Fibroblast of villous mesenchyme (primary cell): Measurements from ENCODE around the gene NTHL1. TPM values are rescaled to one million over a fixed set of nuclear protein-coding genes. Genes with fewer than 3 reads are reported as not detected.

Experiments
- DNase-seq: peaks from one replicate; pipeline ENCODE4 v3.0.0-alpha.2; 2010; ENCODE audit warnings: low read depth
- H3K4me3 ChIP-seq: 2 replicates; pipeline ENCODE4 v1.5.1; 2011; ENCODE audit warnings: low read depth, mild to moderate bottlenecking, low read length
- CTCF ChIP-seq: IDR thresholded peaks from 2 replicates; pipeline ENCODE4 v1.5.1; 2012; ENCODE audit warnings: low read depth, mild to moderate bottlenecking, low read length; ENCODE audit not compliant: insufficient read depth
- total RNA-seq: library from RNA; depleted of rRNA; stranded (reverse); fragments of >200 nt; gene quantifications from 2 replicates; pipeline ENCODE4 v1.2.3, GENCODE V29; 2012

NTHL1 gene
- total RNA-seq, 1 donor, result 25.5 TPM

DNA sequence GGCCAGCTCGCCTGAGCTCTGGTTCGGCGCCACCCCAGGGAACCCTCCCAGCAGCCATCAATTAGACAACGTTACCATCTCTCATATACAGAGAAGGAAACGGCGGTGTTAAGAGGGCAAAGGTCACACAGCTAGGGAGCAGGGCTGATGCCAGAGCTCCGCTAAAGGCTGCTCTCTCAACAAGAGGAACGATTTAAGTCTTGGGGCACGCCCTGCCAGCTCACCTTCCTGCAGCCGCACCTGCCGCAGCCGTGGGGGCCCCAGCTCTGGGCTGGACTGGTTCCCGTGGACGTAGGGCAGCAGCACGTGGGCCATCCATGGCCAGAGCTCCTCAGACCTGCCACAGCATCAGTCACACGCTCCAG lies 44.6 kb upstream of the NTHL1 start:
- no peak for TF ChIP-seq CTCF

DNA sequence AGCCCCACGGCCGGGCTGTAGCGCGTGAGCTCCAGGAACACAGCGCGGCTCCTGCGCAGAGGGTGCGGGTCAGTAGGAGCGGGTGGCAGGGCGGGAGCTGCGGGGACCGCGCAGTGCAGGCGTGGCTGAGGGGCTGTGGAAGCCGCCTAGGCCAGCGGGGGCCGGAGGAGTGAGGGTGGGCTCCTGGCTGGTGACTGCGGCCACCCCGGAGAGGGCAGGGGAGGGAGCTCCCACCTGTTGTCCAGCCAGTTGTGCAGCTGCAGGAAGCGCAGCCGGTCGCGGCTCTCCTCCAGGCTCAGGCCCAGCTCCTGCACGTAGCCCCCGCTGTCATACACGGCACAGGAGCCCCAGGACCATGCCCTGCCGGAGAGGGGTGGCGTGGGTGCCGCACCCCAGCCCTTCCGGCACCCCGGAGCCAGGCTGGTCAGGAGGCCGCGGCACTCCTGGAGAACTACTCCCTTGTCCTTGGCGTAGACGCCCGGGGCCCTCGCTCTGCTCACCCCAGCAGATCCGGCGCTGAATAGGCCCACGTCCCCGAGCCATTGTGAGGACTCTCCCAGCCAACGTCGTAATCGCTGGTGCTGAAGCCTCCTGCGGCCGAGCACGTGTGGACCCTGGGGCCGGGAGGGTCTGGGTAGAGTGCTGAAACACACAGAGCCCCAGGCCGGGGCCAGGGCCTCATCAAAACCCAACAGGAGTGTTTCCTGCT lies 44.1 kb upstream of the NTHL1 start:
- DNase-seq, result no peak
- TF ChIP-seq CTCF, result no peak
- H3K4me3 ChIP-seq, result no peak overlapping the region

More for the DNA sequence above, 44.6 kb upstream of the NTHL1 start:
- no peak overlapping the region for H3K4me3 ChIP-seq
- DNase-seq, result no peak

GRCh38 chr16:2090777-2091546 lies 43.3 kb upstream of the NTHL1 start:
- DNase-seq, result peak; percentile 22
- H3K4me3 ChIP-seq, result no peak overlapping the region
- no peak for TF ChIP-seq CTCF

GRCh38 chr16:2090481-2090776 lies 42.8 kb upstream of the NTHL1 start:
- DNase-seq, result no peak
- TF ChIP-seq CTCF, result no peak
- H3K4me3 ChIP-seq, result no peak overlapping the region

- DNase-seq, result no peak
- TF ChIP-seq CTCF, result no peak
- no peak overlapping the region for H3K4me3 ChIP-seq
Observed at GRCh38 chr16:2089706-2090480, 42.3 kb upstream of the NTHL1 start.

- no peak overlapping the region for H3K4me3 ChIP-seq
- TF ChIP-seq CTCF, result no peak
- no peak for DNase-seq
Observed at GRCh38 chr16:2088759-2089358, 41.2 kb upstream of the NTHL1 start.
